ENCODE data around the gene APBB3.
"Not testable (repeated sequence)": the region's sequence is repeated elsewhere in the genome, so short reads cannot be mapped to it uniquely, and the experiment has no call there.

The APBB3 gene, protein sequence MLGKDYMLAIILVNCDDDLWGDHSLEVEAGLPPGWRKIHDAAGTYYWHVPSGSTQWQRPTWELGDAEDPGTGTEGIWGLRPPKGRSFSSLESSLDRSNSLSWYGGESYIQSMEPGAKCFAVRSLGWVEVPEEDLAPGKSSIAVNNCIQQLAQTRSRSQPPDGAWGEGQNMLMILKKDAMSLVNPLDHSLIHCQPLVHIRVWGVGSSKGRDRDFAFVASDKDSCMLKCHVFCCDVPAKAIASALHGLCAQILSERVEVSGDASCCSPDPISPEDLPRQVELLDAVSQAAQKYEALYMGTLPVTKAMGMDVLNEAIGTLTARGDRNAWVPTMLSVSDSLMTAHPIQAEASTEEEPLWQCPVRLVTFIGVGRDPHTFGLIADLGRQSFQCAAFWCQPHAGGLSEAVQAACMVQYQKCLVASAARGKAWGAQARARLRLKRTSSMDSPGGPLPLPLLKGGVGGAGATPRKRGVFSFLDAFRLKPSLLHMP
- 1.2 to 19.5 (median 7.8) reads per million in 17 experiments for total RNA-seq

DNA sequence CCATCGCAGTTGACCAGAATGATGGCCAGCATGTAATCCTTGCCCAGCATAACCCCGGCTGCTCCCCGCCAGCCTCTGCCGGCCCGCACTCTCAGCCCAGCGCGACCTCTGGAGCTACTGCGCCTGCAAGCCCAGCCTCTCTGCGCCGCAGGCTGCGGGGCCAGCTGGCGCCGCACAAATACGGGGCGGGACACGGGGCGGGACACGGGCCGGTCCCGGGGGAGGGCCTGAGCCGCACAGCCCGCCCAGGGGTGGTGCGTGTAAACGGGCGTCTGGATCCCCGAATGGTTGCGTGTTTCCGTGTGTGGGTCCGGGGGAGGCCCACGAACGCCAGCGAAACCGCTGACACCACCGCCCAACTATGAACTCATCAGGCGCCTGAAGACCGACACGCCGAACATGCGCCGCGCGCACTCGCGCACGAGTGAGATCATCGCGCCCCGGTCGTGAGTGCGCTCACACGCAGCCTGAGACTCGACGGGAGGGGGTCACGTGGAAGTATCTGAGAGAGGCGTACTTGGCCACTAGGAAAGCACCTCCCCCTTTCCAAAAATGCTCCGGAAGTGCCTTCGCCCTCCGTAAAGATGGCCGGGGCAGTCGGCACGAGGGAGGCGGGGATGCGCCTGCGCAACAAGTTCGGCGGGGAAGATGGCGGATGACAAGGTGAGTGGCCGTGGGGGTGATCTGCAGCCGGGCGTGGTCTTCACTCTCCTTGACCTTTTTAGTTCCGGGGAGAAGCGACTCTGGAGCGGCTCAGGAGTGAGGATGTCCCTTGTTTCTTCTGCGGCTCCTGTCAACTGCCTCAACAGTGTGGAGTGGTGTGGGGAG is at the start of gene APBB3, which contains the start of gene SLC35A4:
Gene APBB3 (minus strand): TSS at position 403 of the 828 bp plus-strand sequence. CDS start 353 bp downstream, at position 50.
Gene SLC35A4 (plus strand): TSS at position 633 of the 828 bp plus-strand sequence. CDS start 2,342 bp downstream, outside the sequence.
- peak; percentile 99 to 100 (median 100) for DNase-seq

DNA sequence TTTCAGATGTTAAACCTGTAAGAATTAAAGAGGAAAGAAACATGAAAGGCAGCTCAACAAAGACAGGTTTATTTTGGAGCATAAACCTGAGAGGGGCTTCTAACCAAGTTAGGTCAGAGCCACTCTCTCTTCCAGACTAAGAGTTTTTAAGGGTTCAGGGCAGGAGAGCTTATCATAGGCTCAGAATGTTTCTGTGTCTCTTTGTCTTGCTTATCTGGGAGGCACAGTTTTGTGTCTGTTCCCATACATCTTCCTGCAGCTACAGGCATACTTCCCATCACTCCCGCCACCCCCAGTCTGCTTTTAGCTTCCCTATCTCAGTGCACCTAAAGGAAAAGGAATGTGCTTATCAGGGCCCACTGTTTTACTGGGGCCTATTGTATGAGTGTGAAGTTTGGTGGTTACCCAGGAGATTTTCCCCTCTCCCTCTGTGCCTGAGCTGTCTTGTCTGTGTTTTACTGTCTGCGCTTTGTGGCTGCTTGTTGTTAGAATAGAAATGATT is 46.7 kb upstream of the APBB3 start:
- peak in 3 of 4 experiments; percentile 31 to 58 (median 57) for DNase-seq

DNA sequence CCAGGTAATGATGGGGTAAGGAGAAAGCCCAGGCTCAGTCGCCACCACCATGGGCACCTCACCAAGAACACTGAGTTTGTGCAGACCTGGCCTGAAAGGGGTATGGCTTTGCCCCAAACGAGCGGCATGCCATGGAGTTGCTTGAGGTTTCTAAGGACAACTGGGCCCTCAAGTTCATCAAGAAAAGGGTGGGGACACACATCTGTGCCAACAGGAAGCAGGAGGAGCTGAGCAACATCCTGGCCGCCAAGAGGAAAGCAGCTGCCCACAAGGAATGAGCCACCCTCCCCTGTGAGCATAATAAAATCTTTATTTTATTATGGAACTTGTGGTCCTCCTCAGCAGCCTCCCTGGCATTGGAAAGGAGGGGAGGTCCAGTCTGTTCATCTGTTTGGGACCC is 44.7 kb upstream of the APBB3 start:
- peak; percentile 74 to 92 (median 90) for DNase-seq

DNA sequence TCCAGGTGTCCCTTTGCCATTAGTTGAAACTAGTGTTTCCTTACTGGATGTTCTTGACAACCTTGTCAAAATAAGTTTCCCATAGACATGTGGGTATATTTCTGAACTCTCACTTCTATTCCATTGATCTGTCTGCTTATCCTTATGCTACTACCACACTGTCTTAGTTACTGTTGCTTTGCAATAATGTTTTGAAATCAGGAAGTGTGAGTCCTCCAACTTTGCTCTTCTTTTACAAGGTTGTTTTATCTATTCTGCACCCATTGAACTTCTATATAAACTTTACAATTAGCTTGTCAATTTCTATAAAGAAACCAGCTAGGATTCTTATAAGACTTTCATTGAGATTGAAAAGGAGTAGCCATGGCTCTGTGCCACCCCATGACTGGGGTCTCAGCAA is 44.3 kb upstream of the APBB3 start:
- peak in 2 of 4 experiments; percentile 57 to 58 for DNase-seq

DNA sequence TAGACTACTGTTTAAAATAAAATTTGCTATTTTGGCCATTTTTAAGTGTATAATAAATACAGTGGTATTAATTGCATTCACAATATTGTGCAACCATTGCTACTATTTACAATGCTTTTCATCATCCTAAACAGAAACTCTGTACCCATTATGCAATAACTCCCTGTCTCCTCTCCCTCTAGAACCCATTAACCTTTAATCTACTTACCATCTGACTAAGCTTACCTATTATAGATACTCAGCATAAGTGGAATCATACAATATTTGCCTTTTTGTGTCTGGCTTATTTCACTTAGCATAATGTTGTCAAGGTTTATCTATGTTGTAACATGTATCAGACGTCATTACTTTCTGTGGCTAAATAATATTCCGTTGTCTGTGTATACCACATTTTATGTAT is 42.6 kb upstream of the APBB3 start:
- DNase-seq: peak in 2 of 4 experiments; percentile 63 to 67

- no peak for DNase-seq
Measured at GRCh38 chr5:140605879-140606278, 41.5 kb upstream of the APBB3 start.

- DNase-seq: peak in 2 of 4 experiments; percentile 57 to 67
Measured at GRCh38 chr5:140603734-140604133, 39.3 kb upstream of the APBB3 start.

- DNase-seq: not testable (repeated sequence)
Measured at GRCh38 chr5:140603446-140603698, 39.0 kb upstream of the APBB3 start.

DNA sequence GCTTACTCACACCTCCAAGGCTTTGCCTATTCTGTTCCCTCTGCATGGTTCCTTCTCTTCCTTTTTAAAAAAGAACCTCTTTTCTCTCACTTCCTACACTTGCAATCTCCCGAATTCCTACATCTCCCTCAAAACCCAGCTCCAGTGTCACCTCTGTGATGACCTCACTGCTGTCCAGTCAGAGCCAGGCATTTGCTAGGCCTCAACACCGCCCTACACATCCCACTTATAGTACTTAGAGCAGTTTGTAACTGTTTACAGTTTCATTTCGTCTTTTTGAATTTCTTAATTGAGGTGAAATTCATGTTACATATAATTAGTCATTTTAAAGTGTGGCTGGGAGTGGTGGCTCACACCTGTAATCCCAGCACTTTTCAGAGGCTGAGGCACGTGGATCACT is 37.7 kb upstream of the APBB3 start:
- DNase-seq: peak; percentile 55 to 85 (median 78)

GRCh38 chr5:140600096-140600495 is 35.7 kb upstream of the APBB3 start:
- DNase-seq: no peak

DNA sequence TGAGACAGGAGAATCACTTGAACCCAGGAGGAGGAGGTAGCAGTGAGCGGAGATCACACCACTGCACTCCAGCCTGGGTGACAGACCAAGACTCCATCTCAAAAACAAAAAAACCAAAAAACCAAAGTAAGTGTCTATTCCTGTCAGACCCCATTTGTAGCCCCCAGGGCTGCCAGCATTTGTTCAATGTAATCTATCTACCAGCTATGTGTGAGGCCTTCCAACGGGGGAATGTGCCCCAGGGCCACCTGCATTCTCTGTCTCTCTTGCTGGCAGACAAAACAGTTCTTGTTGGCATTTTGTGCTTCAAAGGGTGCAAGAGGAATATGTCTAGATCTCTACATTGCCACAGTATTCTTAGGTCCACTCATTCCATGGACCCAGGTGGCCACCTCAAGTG is 34.4 kb upstream of the APBB3 start:
- DNase-seq: no peak

GRCh38 chr5:140596321-140596741 is 31.9 kb upstream of the APBB3 start:
- DNase-seq: peak; percentile 43 to 74 (median 70)

DNA sequence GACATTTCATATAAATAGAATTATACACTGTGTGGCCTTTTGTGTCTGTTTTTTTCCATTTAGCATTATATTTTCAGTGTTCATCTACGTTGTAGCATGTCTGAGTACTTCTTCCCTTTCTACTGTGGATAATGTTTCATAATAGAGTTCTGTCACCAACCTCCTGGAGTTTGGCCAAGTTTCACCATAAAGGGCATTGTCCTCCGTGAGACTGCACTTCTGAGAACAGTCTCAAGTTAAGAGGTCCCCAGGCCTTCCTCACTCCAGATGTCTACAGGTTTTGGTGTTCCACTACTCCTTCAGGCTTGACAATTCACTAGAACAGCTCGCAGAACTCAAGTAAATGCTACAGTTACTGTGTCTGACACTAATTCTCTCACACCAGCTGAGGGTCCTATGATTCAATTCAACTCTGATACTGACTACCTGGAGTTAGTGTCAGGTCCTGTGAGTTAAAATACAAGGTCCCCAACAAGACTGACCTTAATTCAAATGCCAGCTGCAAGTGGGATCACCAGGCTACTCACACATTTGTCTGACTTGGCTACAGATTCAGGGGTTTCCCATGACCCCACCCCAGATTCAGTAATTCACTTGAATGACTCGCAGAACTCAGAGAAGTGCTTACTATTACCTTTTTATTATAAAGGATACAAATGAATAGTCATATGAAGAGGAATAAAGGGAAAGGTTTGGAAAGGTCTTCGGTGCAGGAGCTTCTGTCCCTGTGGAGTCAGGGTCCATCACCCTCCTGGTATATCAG is 31.3 kb upstream of the APBB3 start:
- DNase-seq: peak; percentile 89 to 98 (median 96)

GRCh38 chr5:140594169-140594568 is 29.8 kb upstream of the APBB3 start:
- DNase-seq: no peak

- DNase-seq: not testable (repeated sequence)
Measured at GRCh38 chr5:140593070-140593469, 28.7 kb upstream of the APBB3 start.

- peak; percentile 56 to 83 (median 74) for DNase-seq
Measured at GRCh38 chr5:140591747-140592372, 27.5 kb upstream of the APBB3 start.

DNA sequence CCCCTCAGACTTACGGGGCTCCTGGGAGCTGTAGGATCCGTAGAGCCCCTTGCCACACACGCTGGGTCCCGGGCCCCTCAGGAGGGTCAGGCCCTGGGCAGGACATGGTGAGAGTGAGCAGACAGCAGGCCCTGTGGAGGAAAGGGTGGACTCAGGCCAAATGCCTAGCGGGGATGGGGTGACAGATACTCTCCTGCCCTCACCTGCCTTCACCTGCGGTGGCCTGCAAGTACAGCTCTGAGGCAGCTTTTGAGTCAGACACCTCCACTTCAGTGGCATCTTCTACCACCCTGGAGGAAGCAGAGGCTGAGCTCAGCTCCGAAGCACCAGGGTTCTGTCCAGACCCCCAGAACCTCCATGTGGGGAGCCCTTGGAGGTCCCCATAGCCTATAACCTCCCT is 26.5 kb upstream of the APBB3 start:
- no peak for DNase-seq

DNA sequence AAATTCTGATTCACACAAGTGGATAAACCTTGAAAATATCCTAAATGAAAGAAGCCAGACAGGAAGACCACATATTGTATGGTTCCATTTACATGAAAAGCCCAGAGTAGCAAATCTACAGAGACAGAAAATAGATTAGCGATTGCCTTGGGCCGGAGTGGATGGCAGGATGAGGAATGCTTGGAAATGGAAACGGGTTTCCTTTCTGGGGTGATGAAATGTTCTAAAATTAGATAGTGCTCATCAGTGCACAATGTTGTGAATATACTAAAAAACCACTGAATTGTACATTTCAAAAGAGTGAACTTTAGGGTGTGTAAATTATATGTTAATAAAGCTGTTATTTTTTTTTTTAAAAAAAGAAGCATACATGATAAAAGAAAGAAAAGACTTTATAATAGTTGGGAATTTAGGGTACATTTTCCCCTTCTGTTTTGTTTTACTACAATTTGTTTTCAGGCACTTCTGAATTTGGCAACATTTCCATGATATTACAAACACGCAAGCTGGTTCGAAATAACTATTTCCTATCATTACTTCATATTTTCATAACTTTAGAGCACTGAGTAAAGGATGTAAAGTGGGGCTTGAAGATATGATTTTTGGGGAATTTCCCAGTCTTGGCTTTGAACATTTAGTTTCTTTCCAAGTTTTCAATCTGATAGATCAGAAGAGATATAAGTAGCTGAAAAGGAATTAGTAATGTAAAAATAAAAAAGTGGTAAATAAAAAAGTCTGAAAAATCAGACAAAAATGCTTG is 24.1 kb upstream of the APBB3 start:
- peak in 3 of 4 experiments; percentile 48 to 70 (median 69) for DNase-seq

GRCh38 chr5:140587495-140587894 is 23.1 kb upstream of the APBB3 start:
- no peak for DNase-seq

GRCh38 chr5:140579188-140579747 is 14.9 kb upstream of the APBB3 start:
- not testable (repeated sequence) for DNase-seq

All from suppressor macrophage (primary cell).